HG02763 (cell line): ENCODE data around the gene CMTR2.

Experiments
- ATAC-seq: cut with Tn5 transposase; IDR thresholded peaks from one replicate; pipeline ENCODE4 v1.9.1; 2021; ENCODE audit warnings: mild to moderate bottlenecking, moderate library complexity; ENCODE audit not compliant: unreplicated experiment

Gene CMTR2

DNA sequence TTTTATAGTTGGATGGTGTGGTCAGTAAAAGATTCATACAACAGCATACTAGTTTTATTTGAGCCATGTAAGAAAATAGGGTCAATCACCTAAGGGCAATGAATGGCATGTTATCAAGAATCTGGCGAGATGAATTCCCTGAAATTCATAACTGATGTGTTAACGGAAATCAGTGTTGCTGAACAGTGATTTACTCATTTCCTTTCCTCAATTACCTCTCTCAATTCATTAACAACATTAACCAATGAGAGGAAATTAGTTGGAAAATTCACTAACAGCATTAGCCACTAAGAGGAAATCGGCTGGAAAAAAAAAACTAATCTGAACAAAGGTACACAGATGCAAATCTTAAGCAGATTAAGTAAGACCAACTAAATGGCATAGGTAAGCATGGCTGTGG is 6.3 kb downstream of the CMTR2 start:
- ATAC-seq: no peak

DNA sequence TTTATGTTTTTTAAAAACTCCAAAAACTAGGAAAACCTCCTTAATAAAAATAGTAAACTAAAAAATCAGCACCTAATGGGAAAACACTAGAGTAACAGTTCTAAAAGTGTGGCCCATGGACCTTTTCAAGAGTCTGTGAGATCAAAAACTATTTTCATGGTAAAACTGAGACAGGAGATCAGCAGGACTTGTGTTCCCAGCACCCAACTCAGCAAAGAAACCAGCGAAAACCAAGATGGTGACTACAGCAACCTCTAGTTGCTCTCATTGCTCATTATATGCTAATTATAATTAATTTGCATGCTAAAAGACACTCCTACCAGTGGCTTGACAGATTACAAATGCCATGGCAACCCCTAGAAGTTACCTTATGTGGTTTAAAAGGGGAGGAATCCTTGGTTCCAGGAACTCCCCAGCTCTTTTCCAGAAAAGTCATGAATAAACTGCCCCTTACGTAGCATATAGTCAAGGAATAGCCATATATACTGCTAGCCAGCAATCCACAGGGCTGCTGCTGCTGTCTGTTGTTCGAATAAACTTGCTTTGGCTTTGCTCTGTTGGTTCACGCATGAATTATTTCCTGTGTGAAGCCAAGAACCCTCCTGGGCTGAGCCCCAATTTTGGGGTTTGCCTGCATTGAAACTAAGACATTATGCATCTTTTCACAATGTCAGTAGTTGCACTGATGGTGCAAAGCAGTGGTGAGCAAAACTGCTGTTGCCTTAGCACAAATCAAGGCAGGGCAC is 12.4 kb downstream of the CMTR2 start:
- no peak for ATAC-seq

DNA sequence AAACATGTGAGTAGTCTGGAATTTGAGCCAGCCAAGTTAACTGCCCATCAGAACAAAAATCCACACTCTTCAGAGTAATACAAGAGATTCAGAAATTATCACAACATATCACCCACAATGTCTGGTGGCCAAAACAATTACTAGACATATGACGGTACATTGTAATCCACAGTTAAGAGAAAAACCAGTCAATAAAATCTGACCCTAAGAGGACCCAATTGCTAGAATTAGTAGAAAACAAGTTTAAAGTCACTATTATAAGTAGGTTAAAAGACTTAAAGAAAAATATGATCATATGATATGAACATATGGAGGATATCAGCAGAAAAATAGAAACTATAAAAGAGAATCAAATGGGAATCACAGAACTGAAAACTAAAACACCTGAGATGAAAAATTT is 15.8 kb downstream of the CMTR2 start:
- no peak for ATAC-seq

DNA sequence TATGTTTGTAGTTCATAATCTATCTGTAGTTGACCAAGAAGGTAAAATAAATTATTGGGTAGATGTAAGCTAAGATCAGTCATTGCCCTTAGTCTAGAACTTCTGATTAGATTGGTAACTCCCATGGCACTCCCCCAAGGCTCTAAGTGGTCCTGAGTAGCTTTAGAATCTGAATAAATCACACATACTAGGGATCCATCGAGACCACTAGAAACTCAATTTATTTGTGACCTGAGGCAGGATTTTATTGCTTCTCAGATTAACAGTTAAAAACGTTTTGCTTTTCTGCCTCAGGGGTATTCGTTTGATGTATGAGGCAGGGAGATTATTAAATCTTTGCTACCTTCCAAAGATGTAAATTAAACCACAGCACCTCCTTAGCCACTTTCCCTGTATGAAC is 24.9 kb downstream of the CMTR2 start:
- no peak for ATAC-seq

DNA sequence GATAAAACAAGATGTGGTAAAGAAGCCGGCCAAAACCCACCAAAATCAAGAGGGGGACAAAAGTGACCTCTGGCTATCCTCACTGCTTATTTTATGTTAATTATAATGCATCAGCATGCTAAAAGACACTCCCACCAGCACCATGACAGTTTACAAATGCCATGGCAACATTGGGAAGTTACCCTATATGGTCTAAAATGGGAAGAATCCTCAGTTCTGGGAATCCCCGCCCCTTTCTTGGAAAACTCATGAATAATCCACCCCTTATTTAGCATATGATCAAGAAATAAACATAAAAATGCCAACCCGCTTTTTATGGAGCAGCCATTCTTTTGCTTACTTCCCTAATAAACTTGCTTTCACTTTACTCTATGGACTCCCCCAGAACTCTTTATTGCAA is 25.6 kb downstream of the CMTR2 start:
- ATAC-seq: no peak

DNA sequence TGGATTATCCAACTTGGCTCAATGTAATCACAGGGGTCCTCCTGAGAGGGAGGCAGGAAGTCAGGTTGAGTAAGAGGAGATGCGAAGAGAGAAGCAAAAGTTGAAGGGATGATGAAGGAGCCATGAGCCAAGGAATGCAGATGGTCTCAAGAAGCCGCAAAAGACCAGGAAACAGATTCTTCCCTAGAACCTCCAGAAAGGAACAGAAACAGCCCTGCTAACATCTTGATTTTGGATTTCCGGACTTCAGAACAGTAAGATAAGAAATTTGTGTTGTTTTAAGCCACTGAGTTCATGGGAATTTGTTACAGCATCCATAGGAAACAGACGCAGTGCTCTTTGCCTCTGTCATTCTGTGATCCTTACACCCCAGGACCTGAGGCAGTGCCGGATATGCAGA is 26.8 kb downstream of the CMTR2 start:
- no peak for ATAC-seq

DNA sequence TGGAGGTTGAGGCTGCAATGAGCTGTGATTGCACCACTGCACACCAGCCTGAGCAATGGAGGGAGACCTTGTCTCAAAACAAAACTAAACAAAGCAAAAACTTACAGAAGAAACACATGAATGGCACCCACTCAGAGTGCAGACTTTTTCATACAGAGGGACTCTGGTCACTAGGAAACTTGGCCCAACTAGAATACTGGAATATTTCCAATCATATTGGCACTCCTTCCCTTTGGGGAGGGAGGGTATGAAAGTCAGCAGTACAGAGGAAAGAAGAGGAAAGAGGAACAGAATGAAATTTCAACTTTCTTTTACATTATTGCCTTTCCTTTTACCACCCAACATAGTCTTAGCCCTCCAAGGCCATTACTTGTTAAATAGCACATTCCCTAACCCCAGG is 28.2 kb downstream of the CMTR2 start:
- no peak for ATAC-seq

DNA sequence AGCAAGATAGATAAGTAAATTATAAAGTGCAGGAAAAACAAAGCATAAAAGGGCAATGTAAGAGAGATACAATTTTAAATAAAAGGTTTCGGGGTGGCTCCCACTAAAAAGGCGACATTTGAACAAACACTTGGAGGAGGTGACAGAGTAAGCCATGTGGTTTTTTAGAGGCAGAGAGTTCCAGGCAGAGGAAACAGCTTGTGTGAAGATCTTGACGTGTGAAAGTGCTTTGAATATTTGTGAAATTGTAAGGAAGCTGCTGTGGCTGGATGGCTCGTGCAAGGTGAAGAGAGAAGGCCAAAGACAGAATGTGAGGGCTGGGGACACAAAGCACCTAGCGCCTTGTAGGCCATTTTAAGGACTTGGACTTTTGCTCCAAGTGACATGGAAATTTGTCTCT is 30.1 kb downstream of the CMTR2 start:
- no peak for ATAC-seq

DNA sequence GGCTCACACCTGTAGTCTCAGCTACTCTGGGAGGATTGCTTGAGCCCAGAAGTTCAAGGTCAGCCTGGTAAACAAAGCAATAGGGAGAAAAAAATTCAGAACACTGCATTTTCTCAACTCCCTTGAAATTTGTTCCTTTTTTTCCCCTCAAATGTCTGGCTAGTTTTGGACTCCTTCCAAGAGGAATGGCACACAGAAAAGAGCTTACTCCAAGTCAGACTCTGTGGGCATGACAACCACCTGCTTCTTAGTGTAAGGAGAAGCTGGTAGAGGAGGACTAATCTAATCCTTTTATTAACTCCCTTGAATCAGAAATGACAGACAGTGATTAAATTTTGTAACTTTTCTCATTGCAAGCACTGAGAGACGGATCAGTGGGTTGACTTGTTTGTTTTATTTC is 30.8 kb downstream of the CMTR2 start:
- no peak for ATAC-seq

DNA sequence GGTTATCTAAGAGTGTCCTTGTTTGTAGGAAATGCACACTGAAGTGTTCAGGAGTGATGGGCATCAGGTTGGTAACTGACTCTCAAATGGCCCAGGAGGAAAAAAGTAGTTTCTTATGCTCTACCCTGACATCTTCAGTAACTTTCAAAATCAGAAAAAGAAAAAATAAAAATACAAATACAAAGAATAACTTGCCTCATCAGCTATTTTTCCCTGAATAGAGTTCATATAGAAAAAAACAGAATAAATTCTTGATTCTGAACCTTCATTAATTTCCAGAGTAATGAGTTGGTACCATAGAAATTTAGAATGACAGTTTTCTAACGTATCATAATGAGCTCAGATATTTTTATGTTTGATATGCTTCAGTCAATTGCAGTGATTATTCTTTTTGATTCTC is 31.4 kb downstream of the CMTR2 start:
- no peak for ATAC-seq

DNA sequence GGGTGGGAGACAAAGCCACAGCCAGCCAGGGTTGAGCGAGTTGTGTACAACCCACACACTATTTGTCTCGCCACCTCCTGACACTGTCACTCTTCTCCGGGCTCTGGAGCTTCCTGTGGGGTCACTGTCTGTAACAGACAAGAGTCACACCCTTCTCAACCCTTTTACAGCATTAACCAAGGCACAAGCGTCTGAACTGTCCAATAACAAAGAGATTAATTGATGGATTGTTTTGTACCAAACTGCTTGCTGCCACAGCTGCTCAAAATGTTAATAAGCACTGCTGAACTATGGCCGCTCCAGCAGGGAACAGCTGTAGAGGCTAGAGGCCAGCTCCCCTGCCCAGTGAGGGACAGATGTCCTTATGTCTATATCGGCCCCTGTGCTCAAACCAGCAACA is 33.5 kb downstream of the CMTR2 start:
- ATAC-seq: no peak

DNA sequence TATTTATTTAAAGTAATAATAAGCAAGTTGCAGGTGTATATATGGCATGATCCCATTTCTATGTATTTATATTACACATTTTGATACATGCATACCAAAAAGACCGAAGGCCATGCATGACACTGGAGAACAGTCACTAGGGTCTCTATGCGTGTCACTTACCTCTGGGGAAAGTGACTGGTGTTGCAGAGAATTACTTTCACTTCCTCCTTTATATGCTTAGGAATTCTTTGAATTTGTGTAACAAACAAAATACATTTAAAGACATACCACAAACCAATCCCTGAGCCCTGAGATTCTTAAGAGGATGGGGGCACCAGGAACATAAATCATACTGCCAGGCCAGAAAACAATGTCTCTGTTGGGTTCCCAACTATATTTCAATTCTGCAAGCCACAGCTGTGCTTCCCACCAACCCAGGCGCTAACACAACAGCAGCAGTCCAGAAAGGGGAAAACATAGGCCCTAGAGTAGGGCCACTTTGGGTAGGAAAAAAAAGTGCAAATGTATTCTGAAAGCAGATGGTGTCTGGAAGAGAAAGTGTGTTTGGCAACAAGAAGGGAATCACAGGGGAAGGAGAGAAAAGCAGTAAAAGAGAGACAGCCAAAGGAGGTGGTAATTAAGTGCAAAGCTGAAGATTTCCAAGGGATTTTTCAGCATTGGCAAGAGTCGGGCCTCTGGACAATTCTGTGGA is 34.2 kb downstream of the CMTR2 start:
- no peak for ATAC-seq

DNA sequence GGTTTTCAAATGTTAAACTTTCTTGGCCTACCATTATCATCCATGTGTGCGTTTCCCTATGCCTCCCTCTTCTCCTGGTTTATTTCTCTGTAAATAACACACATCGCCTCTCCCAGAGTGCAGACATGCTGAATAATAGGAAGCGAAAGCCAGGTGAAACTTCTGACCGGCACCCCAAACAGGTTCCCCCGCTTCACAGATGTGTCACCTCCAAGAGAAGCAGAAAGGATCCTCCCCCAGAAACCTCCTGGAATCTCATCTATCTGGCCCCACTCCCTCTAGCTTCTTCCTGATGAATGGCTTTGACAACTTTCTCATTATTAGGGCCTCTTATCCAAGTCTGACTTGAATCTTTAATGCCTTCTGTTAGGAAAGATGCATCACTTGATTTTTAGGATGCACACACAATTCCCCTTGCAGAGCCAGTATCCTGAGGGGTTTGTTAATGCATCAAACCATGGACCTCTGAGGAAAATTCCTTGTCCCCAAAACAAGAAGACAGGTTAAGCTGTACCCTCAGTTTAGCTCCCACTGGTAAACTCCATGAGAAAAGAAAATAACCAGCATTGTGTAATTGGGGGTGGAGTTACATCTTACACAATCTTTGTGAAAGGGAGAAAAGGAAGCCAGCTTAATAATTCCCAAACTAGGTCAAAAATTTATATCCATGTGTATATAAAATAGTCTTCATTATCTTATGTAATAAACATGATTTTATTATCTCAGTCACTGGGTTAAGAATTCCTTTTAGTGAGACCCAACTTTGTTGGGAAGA is 38.6 kb downstream of the CMTR2 start:
- no peak for ATAC-seq

DNA sequence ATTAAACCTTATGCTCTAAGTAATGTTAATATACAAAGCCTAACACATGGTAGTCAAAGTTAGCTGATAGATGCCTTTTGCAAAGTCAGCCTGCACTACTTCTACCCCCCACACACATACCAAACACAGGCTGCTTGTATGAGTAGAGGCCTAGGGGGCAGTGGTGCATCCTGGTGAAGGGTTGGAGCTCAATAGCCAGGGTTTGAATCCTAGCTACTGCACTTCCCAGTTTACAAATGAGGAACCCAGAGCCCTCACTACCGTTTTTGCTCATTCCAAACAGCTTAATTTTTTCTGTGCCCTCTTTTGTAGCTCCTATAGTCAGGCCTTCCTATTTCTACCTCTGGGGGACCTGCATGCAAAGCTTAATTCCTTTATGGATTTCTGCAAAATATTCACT is 39.8 kb downstream of the CMTR2 start:
- ATAC-seq: no peak

DNA sequence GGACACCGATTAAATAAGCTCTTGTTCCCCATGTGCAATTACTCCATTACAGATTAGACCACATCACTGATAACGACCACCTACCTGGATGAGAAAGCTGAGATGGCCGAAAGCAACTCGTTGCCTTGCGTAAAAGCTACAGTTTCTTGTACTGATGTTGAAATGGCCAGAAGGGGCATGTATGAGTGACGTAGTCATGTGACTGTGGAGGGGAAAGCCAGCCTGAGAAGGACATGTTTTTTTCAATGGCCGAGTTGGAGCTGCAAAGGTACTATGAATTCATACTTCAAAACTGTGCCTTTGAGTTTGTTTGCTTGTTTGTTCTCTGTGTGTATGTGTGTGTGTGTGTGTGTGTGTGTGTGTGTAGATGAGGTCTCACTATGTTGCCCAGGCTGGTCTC is 41.7 kb downstream of the CMTR2 start:
- no peak for ATAC-seq

DNA sequence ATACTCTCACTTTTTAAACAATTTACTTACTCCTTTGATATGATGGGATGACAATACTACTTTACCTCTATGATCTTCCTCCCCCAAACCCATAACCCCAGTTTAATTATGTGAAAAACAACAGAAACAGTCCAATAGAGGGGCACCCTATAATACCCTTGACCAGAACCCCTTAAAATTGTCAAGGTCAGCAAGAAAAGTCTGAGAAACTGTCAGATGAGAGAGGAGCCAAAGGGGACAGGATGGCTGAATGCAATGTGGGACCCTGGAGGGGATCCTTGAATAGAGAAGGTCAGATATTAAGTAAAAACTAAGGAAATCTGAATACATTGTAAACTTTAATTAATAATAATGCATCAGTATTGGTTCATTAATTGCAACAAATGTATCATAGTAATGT is 42.9 kb downstream of the CMTR2 start:
- no peak for ATAC-seq

DNA sequence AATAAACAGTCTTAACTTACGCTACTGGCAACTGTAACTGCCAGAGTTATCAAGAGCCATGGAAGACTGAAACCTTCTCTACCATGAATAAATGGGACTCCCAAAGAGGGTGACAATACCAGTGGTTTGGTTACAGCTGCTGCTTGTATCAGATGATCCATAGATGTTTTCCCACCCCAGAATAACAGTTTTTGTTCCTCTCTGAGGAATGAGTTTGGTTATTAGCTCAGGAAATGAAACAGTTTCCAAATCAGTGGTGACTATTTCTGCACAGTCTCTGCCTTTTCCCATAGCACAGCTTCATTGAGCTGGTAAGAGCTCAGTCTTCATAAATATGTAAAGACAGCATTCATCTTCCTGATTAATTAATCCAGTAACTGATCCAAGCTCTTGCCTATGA is 44.7 kb downstream of the CMTR2 start:
- ATAC-seq: no peak

DNA sequence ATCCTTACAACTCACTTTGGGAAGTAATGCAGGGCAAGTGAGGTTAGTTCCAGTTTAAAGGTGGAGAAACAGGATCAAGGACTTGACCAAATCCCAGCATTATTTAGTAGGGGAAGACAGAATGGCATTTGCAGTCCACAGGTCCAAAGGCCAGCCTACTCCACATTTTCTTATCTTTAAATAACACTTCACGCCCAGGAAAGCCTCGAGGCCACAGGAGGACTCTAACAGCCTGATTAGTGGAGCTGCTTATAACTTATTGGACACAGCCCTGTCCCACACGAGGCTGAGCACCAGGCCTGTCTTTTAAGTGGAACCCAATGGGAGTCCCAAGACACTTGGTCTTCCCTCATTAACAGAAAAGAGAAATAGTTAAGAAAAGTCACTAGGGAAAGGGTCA is 46.6 kb downstream of the CMTR2 start:
- no peak for ATAC-seq

DNA sequence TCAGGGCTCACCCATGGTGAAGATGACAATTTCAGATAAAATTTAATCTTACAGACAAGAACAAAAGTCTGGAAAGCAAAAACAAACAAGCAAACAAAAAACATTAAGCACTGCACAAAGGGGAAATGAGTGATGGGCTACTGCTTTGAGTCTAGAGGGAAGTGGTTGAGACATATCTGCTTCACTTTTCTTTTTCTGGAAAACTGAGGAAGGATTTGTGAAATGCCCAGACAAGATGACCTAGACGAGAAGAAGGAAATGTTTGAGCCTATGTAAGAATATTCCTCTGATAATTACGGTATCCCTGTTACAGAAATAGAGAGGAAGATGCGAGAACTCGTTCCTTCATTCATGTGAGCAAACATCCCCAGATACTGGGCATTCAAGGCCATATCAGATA is 47.2 kb downstream of the CMTR2 start:
- no peak for ATAC-seq
